Activated T-helper 17 cell treated with anti-CD3 and anti-CD28 coated beads, Interleukin-2, amount 50 U/mL, for 72 hours (primary cell): ENCODE data around the gene GUCY1A1. TPM values are rescaled to one million over a fixed set of nuclear protein-coding genes. Genes with fewer than 3 reads are reported as not detected.

Source experiments
- ATAC-seq: fragments of 150-1000 bp; cut with Tn5 transposase; replicated peaks from 2 replicates; pipeline ENCODE4 v1.10.0; 2021; ENCODE audit warnings: mild to moderate bottlenecking, moderate library complexity
- H3K27ac Mint-ChIP-seq: one replicate; pipeline ENCODE4 v1.8.0; 2022; ENCODE audit warnings: mixed read lengths
- H3K27me3 Mint-ChIP-seq: one replicate; pipeline ENCODE4 v1.8.0; 2022; ENCODE audit warnings: mixed read lengths
- H3K36me3 Mint-ChIP-seq: one replicate; pipeline ENCODE4 v1.8.0; 2022; ENCODE audit warnings: low read depth, mild to moderate bottlenecking, mixed read lengths
- H3K4me1 Mint-ChIP-seq: one replicate; pipeline ENCODE4 v1.8.0; 2022; ENCODE audit warnings: mixed read lengths
- H3K4me3 Mint-ChIP-seq: one replicate; pipeline ENCODE4 v1.8.0; 2022; ENCODE audit warnings: mild to moderate bottlenecking, mixed read lengths
- H3K9me3 Mint-ChIP-seq: one replicate; pipeline ENCODE4 v1.8.0; 2022; ENCODE audit warnings: mixed read lengths
- total RNA-seq, 2 donors: library from RNA; stranded (reverse); gene quantifications; one replicate each; pipeline ENCODE4 v1.2.3, GENCODE V29; 2022

The GUCY1A1 gene
- total RNA-seq, 2 donors from 2014 or later = not detected

- no peak overlapping the region for H3K4me3 Mint-ChIP-seq
- no peaks in the 10 kb centered on the region for H3K36me3 Mint-ChIP-seq
- H3K27me3 Mint-ChIP-seq = peaks cover 8% of the 10 kb centered on the region
- peaks cover 4% of the 10 kb centered on the region for H3K9me3 Mint-ChIP-seq
- no peaks in the 10 kb centered on the region for H3K4me1 Mint-ChIP-seq
- H3K27ac Mint-ChIP-seq = no peak overlapping the region
- ATAC-seq = no peak
These were observed 55.7 kb downstream of the GUCY1A1 start for GRCh38 chr4:155722336-155722735.

- peaks cover 8% of the 10 kb centered on the region for H3K27me3 Mint-ChIP-seq
- no peaks in the 10 kb centered on the region for H3K4me1 Mint-ChIP-seq
- no peak for ATAC-seq
- no peaks in the 10 kb centered on the region for H3K36me3 Mint-ChIP-seq
- H3K4me3 Mint-ChIP-seq = no peak overlapping the region
- H3K9me3 Mint-ChIP-seq = peaks cover 4% of the 10 kb centered on the region
- no peak overlapping the region for H3K27ac Mint-ChIP-seq
These were observed 56.3 kb downstream of the GUCY1A1 start for GRCh38 chr4:155722816-155723499.

GRCh38 chr4:155724731-155725130 lies 58.1 kb downstream of the GUCY1A1 start:
- no peak overlapping the region for H3K4me3 Mint-ChIP-seq
- no peak for ATAC-seq
- H3K27ac Mint-ChIP-seq = no peak overlapping the region
- no peaks in the 10 kb centered on the region for H3K36me3 Mint-ChIP-seq
- H3K4me1 Mint-ChIP-seq = no peaks in the 10 kb centered on the region
- peaks cover 4% of the 10 kb centered on the region for H3K27me3 Mint-ChIP-seq
- H3K9me3 Mint-ChIP-seq = peaks cover 4% of the 10 kb centered on the region

GRCh38 chr4:155734065-155734464 lies 67.4 kb downstream of the GUCY1A1 start:
- Mint-ChIP-seq H3K9me3 (no peaks in the 10 kb centered on the region), H3K27ac (no peak overlapping the region), H3K4me3 (no peak overlapping the region), H3K36me3 (no peaks in the 10 kb centered on the region), H3K4me1 (no peaks in the 10 kb centered on the region), H3K27me3 (peaks cover 12% of the 10 kb centered on the region)
- ATAC-seq = no peak

GRCh38 chr4:155734951-155735350 lies 68.3 kb downstream of the GUCY1A1 start:
- Mint-ChIP-seq H3K9me3 (no peaks in the 10 kb centered on the region), H3K4me3 (no peak overlapping the region), H3K36me3 (no peaks in the 10 kb centered on the region), H3K4me1 (no peaks in the 10 kb centered on the region), H3K27ac (no peak overlapping the region), H3K27me3 (peaks cover 12% of the 10 kb centered on the region)
- ATAC-seq = no peak

- Mint-ChIP-seq H3K27me3 (peaks cover 12% of the 10 kb centered on the region), H3K27ac (no peak overlapping the region)
These were observed 68.8 kb downstream of the GUCY1A1 start for GRCh38 chr4:155735496-155735895.

GRCh38 chr4:155738548-155738947 lies 71.9 kb downstream of the GUCY1A1 start:
- Mint-ChIP-seq H3K4me1 (no peaks in the 10 kb centered on the region), H3K9me3 (no peaks in the 10 kb centered on the region), H3K36me3 (no peaks in the 10 kb centered on the region), H3K27ac (no peak overlapping the region), H3K27me3 (peaks cover 9% of the 10 kb centered on the region), H3K4me3 (no peak overlapping the region)
- ATAC-seq = no peak

More at GRCh38 chr4:155735496-155735895, 68.8 kb downstream of the GUCY1A1 start:
- Mint-ChIP-seq H3K9me3 (no peaks in the 10 kb centered on the region), H3K4me1 (no peaks in the 10 kb centered on the region), H3K36me3 (no peaks in the 10 kb centered on the region), H3K4me3 (no peak overlapping the region)
- no peak for ATAC-seq

- no peak for ATAC-seq
- H3K27me3 Mint-ChIP-seq = peaks cover 5% of the 10 kb centered on the region
- H3K9me3 Mint-ChIP-seq = no peaks in the 10 kb centered on the region
- H3K4me1 Mint-ChIP-seq = no peaks in the 10 kb centered on the region
- no peaks in the 10 kb centered on the region for H3K36me3 Mint-ChIP-seq
- H3K4me3 Mint-ChIP-seq = no peak overlapping the region
- H3K27ac Mint-ChIP-seq = no peak overlapping the region
These were observed 74.9 kb downstream of the GUCY1A1 start for GRCh38 chr4:155741546-155741945.

GRCh38 chr4:155742310-155743015 lies 75.8 kb downstream of the GUCY1A1 start:
- H3K27ac Mint-ChIP-seq = no peak overlapping the region
- peaks cover 5% of the 10 kb centered on the region for H3K27me3 Mint-ChIP-seq
- no peaks in the 10 kb centered on the region for H3K36me3 Mint-ChIP-seq
- ATAC-seq = no peak
- H3K9me3 Mint-ChIP-seq = no peaks in the 10 kb centered on the region
- H3K4me1 Mint-ChIP-seq = no peaks in the 10 kb centered on the region
- no peak overlapping the region for H3K4me3 Mint-ChIP-seq

GRCh38 chr4:155745984-155746383 lies 79.3 kb downstream of the GUCY1A1 start:
- Mint-ChIP-seq H3K4me3 (no peak overlapping the region), H3K27ac (no peak overlapping the region), H3K27me3 (no peaks in the 10 kb centered on the region), H3K4me1 (no peaks in the 10 kb centered on the region), H3K36me3 (no peaks in the 10 kb centered on the region), H3K9me3 (no peaks in the 10 kb centered on the region)
- no peak for ATAC-seq

GRCh38 chr4:155748039-155748438 lies 81.4 kb downstream of the GUCY1A1 start:
- Mint-ChIP-seq H3K4me1 (no peaks in the 10 kb centered on the region), H3K27me3 (peaks cover 6% of the 10 kb centered on the region), H3K27ac (no peak overlapping the region), H3K9me3 (no peaks in the 10 kb centered on the region), H3K36me3 (no peaks in the 10 kb centered on the region), H3K4me3 (no peak overlapping the region)
- ATAC-seq = no peak

- H3K27ac Mint-ChIP-seq = no peak overlapping the region
- no peak overlapping the region for H3K4me3 Mint-ChIP-seq
- H3K27me3 Mint-ChIP-seq = peaks cover 6% of the 10 kb centered on the region
- no peaks in the 10 kb centered on the region for H3K9me3 Mint-ChIP-seq
- H3K36me3 Mint-ChIP-seq = no peaks in the 10 kb centered on the region
- no peaks in the 10 kb centered on the region for H3K4me1 Mint-ChIP-seq
- ATAC-seq = no peak
These were observed 82.4 kb downstream of the GUCY1A1 start for GRCh38 chr4:155749041-155749440.

- no peaks in the 10 kb centered on the region for H3K4me1 Mint-ChIP-seq
- H3K4me3 Mint-ChIP-seq = no peak overlapping the region
- ATAC-seq = no peak
- peaks cover 6% of the 10 kb centered on the region for H3K27me3 Mint-ChIP-seq
- no peak overlapping the region for H3K27ac Mint-ChIP-seq
- H3K36me3 Mint-ChIP-seq = no peaks in the 10 kb centered on the region
- H3K9me3 Mint-ChIP-seq = no peaks in the 10 kb centered on the region
These were observed 84.9 kb downstream of the GUCY1A1 start for GRCh38 chr4:155751569-155751968.

- no peaks in the 10 kb centered on the region for H3K36me3 Mint-ChIP-seq
- H3K4me1 Mint-ChIP-seq = no peaks in the 10 kb centered on the region
- peak overlapping the region; percentile 53 for H3K4me3 Mint-ChIP-seq
- no peak for ATAC-seq
- peaks cover 4% of the 10 kb centered on the region for H3K9me3 Mint-ChIP-seq
- H3K27ac Mint-ChIP-seq = no peak overlapping the region
- peaks cover 22% of the 10 kb centered on the region for H3K27me3 Mint-ChIP-seq
These were observed 91.2 kb downstream of the GUCY1A1 start for GRCh38 chr4:155757745-155758265.
